GM19193 (cell line): Measurements from ENCODE around the gene MINK1.

Source experiments
- POLR2A ChIP-seq: IDR thresholded peaks from 4 replicates; pipeline ENCODE4 v1.6.1; 2011; ENCODE audit not compliant: insufficient read depth, insufficient read length; ENCODE audit errors: extremely low read depth

Gene MINK1

DNA sequence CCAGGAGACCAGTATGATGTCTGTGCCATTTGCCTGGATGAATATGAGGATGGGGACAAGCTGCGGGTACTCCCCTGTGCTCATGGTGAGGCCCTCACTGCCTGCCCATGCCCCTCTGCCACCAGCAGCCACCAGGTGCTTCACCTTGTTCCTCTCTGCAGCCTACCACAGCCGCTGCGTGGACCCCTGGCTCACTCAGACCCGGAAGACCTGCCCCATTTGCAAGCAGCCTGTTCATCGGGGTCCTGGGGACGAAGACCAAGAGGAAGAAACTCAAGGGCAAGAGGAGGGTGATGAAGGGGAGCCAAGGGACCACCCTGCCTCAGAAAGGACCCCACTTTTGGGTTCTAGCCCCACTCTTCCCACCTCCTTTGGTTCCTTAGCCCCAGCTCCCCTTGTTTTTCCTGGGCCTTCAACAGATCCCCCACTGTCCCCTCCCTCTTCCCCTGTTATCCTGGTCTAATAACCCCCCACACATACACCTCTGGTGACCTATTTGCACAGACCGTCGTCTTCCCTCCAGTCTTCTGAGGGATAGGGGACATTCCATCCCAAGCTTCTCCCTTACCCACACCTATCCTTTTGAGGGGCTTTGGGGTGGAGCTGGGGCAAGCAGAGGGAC is 111.5 kb downstream of the MINK1 start:
- peak; percentile 79 for TF ChIP-seq POLR2A

DNA sequence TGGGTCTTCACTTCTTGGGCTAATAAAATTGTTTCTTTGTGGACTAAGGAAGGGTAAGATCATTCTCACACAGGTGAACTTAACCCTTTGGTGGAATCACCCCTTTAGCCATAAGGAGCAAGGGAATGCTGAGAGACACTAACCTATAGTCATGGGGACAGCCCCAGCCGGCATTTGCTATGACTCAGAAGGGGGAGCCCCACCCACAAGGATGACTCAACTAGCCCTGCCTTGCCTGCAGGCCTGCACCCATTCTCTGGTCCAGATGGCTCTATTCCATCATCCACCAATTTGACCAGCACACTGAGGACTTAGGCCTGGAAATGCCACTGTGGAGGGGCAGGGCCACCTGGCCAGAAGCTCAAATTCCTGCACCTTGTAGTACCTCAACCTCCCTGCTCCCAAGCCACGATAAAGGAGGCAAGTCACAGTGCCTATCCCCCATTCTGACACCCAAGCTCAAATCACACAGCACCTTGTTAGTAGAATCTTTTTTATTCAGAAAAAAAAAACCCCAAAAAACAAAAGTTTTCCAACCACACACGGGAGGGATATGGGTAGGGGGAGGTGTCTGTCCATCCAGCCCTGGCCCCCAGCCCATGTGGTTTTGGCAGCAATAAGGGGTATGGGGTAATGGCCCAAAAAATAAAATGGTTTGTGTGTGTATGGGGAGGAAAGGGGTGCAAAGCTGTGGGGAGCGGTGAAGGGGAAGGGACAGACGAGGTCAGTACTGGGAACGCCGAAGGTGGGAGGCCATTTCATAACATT is 112.2 kb downstream of the MINK1 start:
- peak; percentile 68 for TF ChIP-seq POLR2A

DNA sequence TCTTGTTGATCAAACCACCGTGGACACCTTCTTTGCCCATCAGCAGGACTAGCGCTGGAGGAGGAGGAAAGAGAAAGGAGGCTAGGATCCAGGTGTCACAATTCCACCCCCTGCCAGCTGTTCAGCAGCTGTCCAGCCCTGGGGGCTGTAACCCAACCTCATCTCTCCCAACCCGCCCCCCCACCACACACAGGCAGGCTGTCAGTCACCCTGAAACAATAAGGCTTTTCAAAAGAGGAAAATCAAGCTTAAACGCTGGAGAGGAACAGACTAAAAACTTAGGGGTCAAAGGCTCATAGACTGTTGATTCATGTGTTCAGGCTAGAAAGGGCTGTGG is 112.8 kb downstream of the MINK1 start:
- no peak for TF ChIP-seq POLR2A

DNA sequence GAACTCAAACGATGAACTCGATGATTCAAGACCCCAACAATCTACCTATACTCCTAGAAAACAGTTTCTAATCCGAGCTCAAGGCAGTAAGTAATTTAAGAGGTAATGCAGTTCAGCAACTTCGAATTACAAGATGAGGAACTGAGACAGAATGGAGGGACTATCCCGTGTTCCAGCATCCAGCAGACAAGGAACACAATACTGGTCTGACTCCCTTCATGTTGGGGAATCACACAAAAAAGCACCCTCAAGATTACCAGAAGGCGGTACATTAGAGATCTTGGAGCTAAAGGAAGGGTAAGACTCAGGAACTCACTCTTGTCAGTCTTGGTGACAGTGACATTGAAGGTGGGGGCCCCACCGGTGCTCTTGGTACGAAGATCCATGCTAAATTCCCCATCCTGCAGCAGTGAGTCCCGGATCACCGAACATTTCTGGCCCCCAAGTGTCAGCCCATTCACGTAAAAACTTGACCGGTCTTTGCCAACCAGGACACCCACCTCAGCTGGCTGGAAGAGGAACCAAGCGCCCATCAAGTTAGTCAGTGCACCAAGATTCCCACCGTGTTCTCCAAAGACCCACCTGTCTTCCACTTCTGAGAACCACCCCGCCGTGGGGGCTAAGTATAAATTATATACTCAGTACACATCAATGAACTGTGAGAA is 113.3 kb downstream of the MINK1 start:
- no peak for TF ChIP-seq POLR2A

DNA sequence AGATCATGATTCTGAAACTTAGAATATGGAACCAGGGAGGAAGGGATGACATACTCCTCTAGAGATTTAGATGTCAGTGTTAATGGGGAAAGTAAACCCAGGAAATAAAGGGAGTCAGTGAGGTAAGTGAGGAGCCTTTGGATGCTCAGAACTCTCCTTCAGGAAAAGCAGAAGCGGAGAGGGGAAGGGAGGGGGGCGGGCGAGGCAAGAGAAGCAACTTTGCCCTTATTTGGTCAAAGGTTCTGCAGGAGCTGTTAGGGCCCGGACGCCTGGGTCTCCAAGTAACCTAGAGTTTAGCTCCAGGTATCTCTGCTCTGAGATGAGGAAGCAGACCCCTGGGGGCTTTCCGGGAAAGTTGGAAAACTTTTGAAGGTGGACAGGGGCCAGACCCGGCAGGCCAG is 113.9 kb downstream of the MINK1 start:
- no peak for TF ChIP-seq POLR2A
